Tibial artery (tissue), 4 donors: ENCODE data around the gene CEACAM19.
"Not testable (repeated sequence)": the region's sequence is repeated elsewhere in the genome, so short reads cannot be mapped to it uniquely, and the experiment has no call there.

Experiments
- DNase-seq, 2 donors: peaks; one replicate each; pipeline ENCODE4 v3.0.0-alpha.2; 2019
- H3K27ac ChIP-seq, 2 donors: fragments of 200-600 bp; sonication (generic) in 1 of 2; 1 replicate in 1 of 2; 2 replicates in 1 of 2; pipeline ENCODE4 v1.5.1; 2018 to 2019; ENCODE audit warnings: mild to moderate bottlenecking in 1 of 2
- H3K27me3 ChIP-seq, 2 donors: fragments of 200-600 bp; sonication (generic) in 1 of 2; one replicate each; pipeline versions ENCODE4 v1.5.1 to v1.6.0; 2016 to 2019
- H3K36me3 ChIP-seq, 3 donors: fragments of 200-600 bp; sonication (generic) in 2 of 3; one replicate each; pipeline ENCODE4 v1.5.1; 2016 to 2019; ENCODE audit warnings: mild to moderate bottlenecking in 2 of 3
- H3K4me1 ChIP-seq, 4 donors: fragments of 200-600 bp; sonication (generic) in 2 of 4; 1 replicate in 3 of 4; 2 replicates in 1 of 4; pipeline ENCODE4 v1.5.1; 2016 to 2019
- H3K4me3 ChIP-seq, 2 donors: fragments of 200-600 bp; sonication (generic) in 1 of 2; 1 replicate in 1 of 2; 2 replicates in 1 of 2; pipeline ENCODE4 v1.5.1; 2018 to 2019; ENCODE audit warnings: mild to moderate bottlenecking in 2 of 2
- H3K9me3 ChIP-seq, 3 donors: fragments of 200-600 bp; sonication (generic) in 1 of 3; one replicate each; pipeline ENCODE4 v1.5.1; 2016 to 2019
- CTCF ChIP-seq, 2 experiments: fragments of 200-600 bp in 1 of 2; fragments of 450-650 bp in 1 of 2; IDR thresholded peaks; one replicate each; pipeline ENCODE4 v1.5.1; 2017 to 2019; ENCODE audit warnings: antibody characterized with exemption in 2 of 2, mild to moderate bottlenecking in 1 of 2, moderate library complexity in 1 of 2
- intact Hi-C: fragments of 100-400 bp; cut with DNase I; formaldehyde crosslinking; loops from one replicate; pipeline ENCODE4 v1.15.0; 2023; ENCODE audit warnings: low total_unique reads

The CEACAM19 gene

GRCh38 chr19:44663996-44664395 lies 7.3 kb upstream of the CEACAM19 start:
- Histone ChIP-seq H3K27ac (no peak overlapping the region), H3K27me3 (no peaks in the 10 kb centered on the region), H3K9me3 (no peaks in the 10 kb centered on the region), H3K4me1 (no peaks in the 10 kb centered on the region), H3K4me3 (no peak overlapping the region), H3K36me3 (peaks cover 29 to 48% (median 46%) of the 10 kb centered on the region in 3 donors)
- no peak for TF ChIP-seq CTCF (IDR thresholded peaks at IDR 0.05)
- intact Hi-C loops = no loop called here
- no peak for DNase-seq

- intact Hi-C loops = no loop called here
- no peaks in the 10 kb centered on the region for H3K9me3 ChIP-seq
- TF ChIP-seq CTCF (IDR thresholded peaks at IDR 0.05) = no peak
- H3K27me3 ChIP-seq = no peaks in the 10 kb centered on the region
- no peak overlapping the region for H3K4me3 ChIP-seq
- peaks cover 21 to 38% (median 38%) of the 10 kb centered on the region in 3 donors for H3K36me3 ChIP-seq
- no peak for DNase-seq
- H3K4me1 ChIP-seq = no peaks in the 10 kb centered on the region
- no peak overlapping the region for H3K27ac ChIP-seq
Observed at GRCh38 chr19:44664976-44665375, 6.3 kb upstream of the CEACAM19 start.

- Histone ChIP-seq H3K9me3 (no peaks in the 10 kb centered on the region), H3K27ac (no peak overlapping the region)
- no peak for DNase-seq
Observed at GRCh38 chr19:44666852-44667556, 4.3 kb upstream of the CEACAM19 start.

GRCh38 chr19:44668985-44669764 lies 2.1 kb upstream of the CEACAM19 start:
- intact Hi-C loops = no loop called here
- no peak for TF ChIP-seq CTCF (IDR thresholded peaks at IDR 0.05)
- no peaks in the 10 kb centered on the region for H3K4me1 ChIP-seq
- H3K4me3 ChIP-seq = no peak overlapping the region
- DNase-seq = no peak
- H3K9me3 ChIP-seq = no peaks in the 10 kb centered on the region
- peaks cover 0 to 12% (median 0%) of the 10 kb centered on the region in 3 donors for H3K36me3 ChIP-seq
- H3K27ac ChIP-seq = no peak overlapping the region
- H3K27me3 ChIP-seq = no peaks in the 10 kb centered on the region

More at GRCh38 chr19:44666852-44667556, 4.3 kb upstream of the CEACAM19 start:
- Histone ChIP-seq H3K4me1 (no peaks in the 10 kb centered on the region), H3K27me3 (no peaks in the 10 kb centered on the region), H3K36me3 (peaks cover 7 to 19% (median 18%) of the 10 kb centered on the region in 3 donors), H3K4me3 (no peak overlapping the region)
- intact Hi-C loops = no loop called here
- TF ChIP-seq CTCF (IDR thresholded peaks at IDR 0.05) = no peak

- H3K4me3 ChIP-seq, H3K27ac ChIP-seq, DNase-seq, H3K4me1 ChIP-seq, H3K27me3 ChIP-seq, H3K36me3 ChIP-seq, H3K9me3 ChIP-seq, intact Hi-C loops: not testable (repeated sequence)
Observed at GRCh38 chr19:44670027-44670426, 1.3 kb upstream of the CEACAM19 start.

- no peak for DNase-seq
- Histone ChIP-seq H3K36me3 (peaks cover 0 to 17% (median 0%) of the 10 kb centered on the region in 3 donors), H3K27ac (no peak overlapping the region), H3K4me3 (no peak overlapping the region), H3K27me3 (no peaks in the 10 kb centered on the region), H3K9me3 (no peaks in the 10 kb centered on the region), H3K4me1 (peaks cover 0 to 3% (median 0%) of the 10 kb centered on the region in 4 donors)
- intact Hi-C loops = no loop called here
- TF ChIP-seq CTCF (IDR thresholded peaks at IDR 0.05) = no peak
Observed at GRCh38 chr19:44672226-44672625, 944 bp downstream of the CEACAM19 start.
